ENCODE results near the gene MRPS18C.

GRCh38 chr4:83440148-83440814 lies 15.6 kb upstream of the MRPS18C start:
- no peak for TF ChIP-seq CTCF (IDR thresholded peaks at IDR 0.05)
- no peak for TF ChIP-seq POLR2A (IDR thresholded peaks at IDR 0.05)
